GM21360 (cell line): Measurements from ENCODE around the gene LILRA6.
"Not testable (repeated sequence)": the region's sequence is repeated elsewhere in the genome, so short reads cannot be mapped to it uniquely, and the experiment has no call there.

Experiments used
- ATAC-seq: cut with Tn5 transposase; IDR thresholded peaks from one replicate; pipeline ENCODE4 v1.9.1; 2021; ENCODE audit warnings: mild to moderate bottlenecking, moderate library complexity; ENCODE audit not compliant: unreplicated experiment

The LILRA6 gene

GRCh38 chr19:54242646-54243045, at the start of gene LILRA6:
LILRA6 (minus strand) TSS chr19:54242790.
- ATAC-seq: not testable (repeated sequence)

GRCh38 chr19:54289160-54289559, 46.6 kb upstream of the LILRA6 start:
- ATAC-seq: not testable (repeated sequence)

- ATAC-seq: no peak
Observed at GRCh38 chr19:54287456-54287855, 44.9 kb upstream of the LILRA6 start.

- ATAC-seq: not testable (repeated sequence)
Observed at GRCh38 chr19:54286283-54286682, 43.7 kb upstream of the LILRA6 start.

GRCh38 chr19:54285427-54286056, 43.0 kb upstream of the LILRA6 start:
- ATAC-seq: not testable (repeated sequence)

- ATAC-seq: no peak
Observed at GRCh38 chr19:54282686-54283470, 40.3 kb upstream of the LILRA6 start.

GRCh38 chr19:54281729-54282075, 39.1 kb upstream of the LILRA6 start:
- ATAC-seq: not testable (repeated sequence)

- no peak for ATAC-seq
Observed at GRCh38 chr19:54281007-54281728, 38.6 kb upstream of the LILRA6 start, which contains the start of gene LILRB2. LILRB2 (minus strand) TSS chr19:54281110; CDS start chr19:54280496, 614 bp downstream.

- ATAC-seq: not testable (repeated sequence)
Observed at GRCh38 chr19:54280441-54280840, 37.9 kb upstream of the LILRA6 start.

GRCh38 chr19:54280025-54280424, 37.4 kb upstream of the LILRA6 start:
- ATAC-seq: not testable (repeated sequence)

GRCh38 chr19:54279406-54279962, 36.9 kb upstream of the LILRA6 start:
- no peak for ATAC-seq

GRCh38 chr19:54278571-54279195, 36.1 kb upstream of the LILRA6 start:
- ATAC-seq: not testable (repeated sequence)

- not testable (repeated sequence) for ATAC-seq
Observed at GRCh38 chr19:54278056-54278455, 35.5 kb upstream of the LILRA6 start.

- not testable (repeated sequence) for ATAC-seq
Observed at GRCh38 chr19:54277111-54277615, 34.6 kb upstream of the LILRA6 start.

GRCh38 chr19:54275951-54276350, 33.4 kb upstream of the LILRA6 start:
- no peak for ATAC-seq

- ATAC-seq: not testable (repeated sequence)
Observed at GRCh38 chr19:54274516-54274915, 31.9 kb upstream of the LILRA6 start.

GRCh38 chr19:54273821-54274220, 31.2 kb upstream of the LILRA6 start:
- no peak for ATAC-seq

- not testable (repeated sequence) for ATAC-seq
Observed at GRCh38 chr19:54272181-54272580, 29.6 kb upstream of the LILRA6 start.

- not testable (repeated sequence) for ATAC-seq
Observed at GRCh38 chr19:54271587-54271986, 29.0 kb upstream of the LILRA6 start.

GRCh38 chr19:54271106-54271505, 28.5 kb upstream of the LILRA6 start:
- ATAC-seq: no peak
